HG03066 (cell line): Measurements from ENCODE around the gene KCNK16.

ENCODE experiments used
- ATAC-seq: cut with Tn5 transposase; IDR thresholded peaks from one replicate; pipeline ENCODE4 v1.9.1; 2021; ENCODE audit warnings: low read depth; ENCODE audit not compliant: unreplicated experiment

Gene KCNK16

DNA sequence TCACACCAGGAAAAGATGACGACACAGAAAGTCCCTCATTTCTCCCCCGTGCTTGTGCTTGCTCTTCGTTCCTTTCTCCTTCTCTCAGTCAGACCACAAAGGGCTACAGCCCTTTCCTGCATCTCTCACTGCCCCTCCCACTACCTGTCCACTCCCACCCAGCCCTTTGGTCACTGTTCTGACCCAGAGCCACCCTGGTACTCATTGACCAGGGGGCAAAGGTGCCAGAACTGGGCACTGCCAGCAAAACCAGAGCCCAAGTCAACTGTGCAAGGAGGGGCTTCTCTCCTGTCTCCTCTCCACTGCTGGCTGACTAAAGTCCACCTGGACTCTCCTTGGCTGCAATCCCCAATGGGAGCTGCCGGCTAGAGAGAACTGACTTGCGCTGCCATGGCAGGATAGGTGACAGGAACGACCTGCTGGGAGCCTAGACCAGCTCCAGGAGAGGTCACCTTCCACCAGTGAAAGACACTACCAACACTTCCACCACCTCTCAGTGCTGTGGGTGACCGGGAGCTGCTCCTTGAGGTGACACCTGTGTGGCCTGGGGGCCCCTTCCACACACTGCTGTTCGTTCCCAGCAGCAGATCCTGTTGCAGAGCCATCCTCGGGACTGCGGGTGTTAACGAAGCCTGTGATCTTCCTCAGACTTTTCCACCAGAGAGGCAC, 41.1 kb downstream of the KCNK16 start:
- no peak for ATAC-seq

- ATAC-seq = no peak
Observed at GRCh38 chr6:39280247-39280731, 42.2 kb downstream of the KCNK16 start.

DNA sequence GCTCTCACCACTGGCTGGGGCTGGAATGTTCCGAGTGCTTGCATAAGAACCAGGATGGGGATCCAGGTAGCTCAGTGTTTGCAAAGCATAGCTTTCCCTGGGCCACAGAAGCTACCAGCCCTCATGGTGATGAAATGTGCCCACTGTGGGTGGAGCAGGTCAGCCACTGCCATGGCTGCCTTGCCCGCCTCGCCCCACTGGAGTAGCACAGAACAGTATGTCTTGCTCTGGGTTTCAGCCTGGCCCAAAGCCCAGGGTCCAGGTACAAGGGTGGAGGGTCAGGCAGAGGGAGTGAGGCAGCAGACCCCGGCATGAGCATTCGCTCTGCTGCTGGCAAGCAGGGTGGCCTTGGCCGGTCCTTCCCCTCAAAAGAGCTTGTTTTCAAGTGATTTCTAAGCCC, 43.0 kb downstream of the KCNK16 start:
- ATAC-seq = no peak

DNA sequence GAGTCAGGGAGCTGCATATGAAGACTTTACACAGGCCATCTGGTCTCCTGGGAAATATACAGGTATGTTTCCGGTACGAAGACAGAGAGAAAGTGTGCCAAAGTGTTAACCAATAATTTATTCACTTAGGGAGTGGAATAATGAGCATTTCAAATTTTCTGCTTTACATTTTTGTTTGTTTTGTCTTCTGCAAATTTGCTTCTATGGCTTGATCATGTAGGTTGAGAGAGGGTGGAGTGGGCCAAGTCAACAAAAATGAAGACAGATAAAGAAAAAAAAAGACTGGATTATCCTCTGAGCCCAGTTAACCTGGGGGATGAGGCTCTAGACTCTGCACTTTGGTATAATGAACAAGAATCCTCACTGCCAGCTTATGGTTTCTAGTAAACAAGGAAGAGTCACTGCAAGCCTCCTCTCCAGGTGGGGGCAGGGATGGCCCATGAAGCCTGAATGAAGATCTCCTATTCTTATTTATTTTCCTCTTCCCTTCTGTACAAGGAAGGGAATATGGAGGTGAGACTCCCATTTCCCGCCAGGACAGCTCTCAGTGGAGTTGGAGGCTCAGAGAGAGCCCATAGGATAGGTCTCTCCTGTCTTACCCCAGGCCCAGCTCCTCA, 46.0 kb downstream of the KCNK16 start:
- ATAC-seq = no peak

- ATAC-seq = no peak
Observed at GRCh38 chr6:39274903-39275302, 47.6 kb downstream of the KCNK16 start.

DNA sequence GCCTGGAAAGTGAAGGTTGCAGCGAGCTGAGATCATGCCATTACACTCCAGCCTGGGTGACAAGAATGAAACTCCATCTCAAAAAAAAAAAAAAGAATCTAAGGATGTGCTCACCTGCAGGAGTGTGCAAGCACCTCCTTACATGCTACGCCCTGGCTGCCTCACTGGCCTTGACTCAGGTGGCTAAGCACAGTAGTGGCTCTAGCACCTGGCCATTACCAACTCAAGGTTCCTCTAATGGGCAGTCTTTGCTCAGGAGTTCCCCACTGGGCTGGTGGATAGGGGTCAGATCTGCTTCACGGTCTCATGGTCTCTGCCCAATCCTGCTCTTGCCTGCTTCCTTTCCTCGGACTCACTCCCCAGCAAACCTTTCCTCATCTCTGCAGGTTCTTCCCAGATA, 48.0 kb downstream of the KCNK16 start:
- ATAC-seq = no peak

DNA sequence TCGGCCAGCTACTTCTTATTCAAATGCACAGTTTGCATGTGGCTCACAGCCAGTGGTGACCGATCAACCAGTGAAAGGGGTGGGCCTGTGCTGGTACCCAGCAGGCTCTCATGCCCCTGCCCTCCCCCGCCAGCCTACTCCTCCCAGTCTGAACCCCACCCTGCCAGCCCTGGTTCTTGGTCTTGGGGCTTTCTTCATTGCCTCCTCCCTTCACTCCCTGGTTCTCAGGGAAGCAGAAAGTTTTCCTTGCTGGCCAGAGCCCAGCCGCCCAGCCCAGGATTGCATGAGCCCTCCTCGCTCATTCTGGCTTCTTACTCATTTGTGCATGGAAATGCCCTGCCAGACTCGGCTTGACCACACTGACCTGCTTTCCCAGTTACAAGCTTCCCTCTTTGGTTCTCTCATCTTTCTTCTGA, 49.1 kb downstream of the KCNK16 start:
- no peak for ATAC-seq

DNA sequence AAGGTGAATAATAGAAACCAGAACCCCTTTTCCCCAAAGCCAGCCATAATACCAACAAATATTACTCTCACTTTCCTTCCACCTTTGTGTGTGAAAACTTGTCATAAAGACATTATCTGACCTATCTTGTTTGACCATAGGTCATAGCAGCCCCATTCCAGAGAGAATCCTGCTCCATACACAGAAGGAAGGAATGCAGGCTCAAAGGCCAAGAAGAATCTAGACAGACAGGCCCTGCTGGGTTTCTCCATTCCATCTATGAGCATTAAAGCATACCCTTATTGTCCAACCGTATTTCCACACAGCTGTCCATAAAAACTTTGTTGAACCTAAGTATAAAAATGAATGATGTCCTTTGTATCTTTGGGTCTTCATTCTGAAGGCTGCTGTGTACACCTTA, 52.5 kb downstream of the KCNK16 start:
- no peak for ATAC-seq

DNA sequence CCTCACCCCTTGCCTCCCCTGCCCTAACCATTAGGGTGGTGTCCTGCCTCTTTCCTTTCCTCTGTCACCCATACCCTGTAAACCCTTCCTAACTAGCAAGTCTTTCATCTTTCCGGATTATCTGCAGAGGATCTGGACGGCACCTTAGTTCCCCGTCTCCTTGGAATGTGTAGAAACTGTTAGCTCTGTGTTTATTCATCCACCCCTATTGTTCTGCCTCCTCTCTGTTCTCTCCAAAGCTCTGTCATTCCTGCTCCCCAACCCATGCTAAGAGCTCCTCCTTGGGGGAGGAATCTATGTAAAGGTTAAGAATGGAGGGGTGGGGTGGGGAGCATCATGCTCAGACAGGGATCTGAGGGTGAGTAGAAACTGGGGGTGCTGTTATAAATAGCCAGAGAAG, 53.8 kb downstream of the KCNK16 start:
- ATAC-seq = no peak

DNA sequence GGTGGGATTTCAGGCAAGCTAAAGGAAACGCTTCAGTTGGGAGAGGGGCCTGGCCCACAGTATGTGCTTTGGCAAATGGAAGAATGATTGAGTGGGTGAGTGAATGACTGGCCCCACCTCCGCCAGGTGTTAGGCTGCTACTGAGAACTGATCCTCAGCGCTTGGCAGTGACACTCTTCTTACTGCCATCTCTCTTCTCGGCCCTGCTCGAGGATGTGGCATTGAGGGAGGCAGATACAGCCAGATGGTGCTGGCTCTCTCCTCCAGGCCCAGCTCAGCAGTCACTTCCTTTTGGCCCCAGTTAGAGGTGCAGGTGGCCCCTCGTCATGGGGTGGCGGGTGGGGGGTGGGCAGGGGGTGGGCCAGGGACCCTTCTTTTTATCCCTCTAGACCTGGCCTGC, 54.3 kb downstream of the KCNK16 start:
- ATAC-seq = no peak

DNA sequence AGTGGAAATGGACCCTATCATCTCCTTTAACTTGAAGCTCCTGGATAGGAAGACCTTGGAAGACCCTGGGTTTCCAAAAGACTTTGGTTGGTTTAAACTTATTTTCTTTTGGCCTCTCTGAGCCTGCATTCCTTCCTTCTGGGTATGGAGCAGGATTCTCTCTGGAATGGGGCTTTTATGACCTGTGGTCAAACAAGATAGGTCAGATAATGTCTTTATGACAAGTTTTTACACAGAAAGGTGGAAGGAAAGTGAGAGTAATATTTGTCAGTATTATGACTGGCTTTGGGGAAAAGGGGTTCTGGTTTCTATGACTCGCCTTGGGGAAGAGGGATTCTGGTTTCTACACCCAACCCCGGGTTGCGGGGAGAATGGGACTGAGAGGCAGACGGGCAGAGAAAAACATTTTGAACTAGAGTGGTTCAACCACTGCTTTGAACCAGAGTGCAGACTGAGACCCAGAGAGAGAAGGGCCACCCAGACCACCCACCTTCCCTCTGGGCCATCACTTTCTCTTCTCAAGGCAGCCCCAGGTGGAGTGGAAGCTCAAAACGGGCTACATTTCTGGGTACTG, 55.6 kb downstream of the KCNK16 start:
- no peak for ATAC-seq

GRCh38 chr6:39266375-39266774, 56.1 kb downstream of the KCNK16 start:
- no peak for ATAC-seq
